Endodermal cell (in vitro differentiated cells): ENCODE data around the gene SOX5. TPM values are rescaled to one million over a fixed set of nuclear protein-coding genes. Genes with fewer than 3 reads are reported as not detected.
"Not testable (repeated sequence)": the region's sequence is repeated elsewhere in the genome, so short reads cannot be mapped to it uniquely, and the experiment has no call there.

Experiments
- DNase-seq: peaks from one replicate; pipeline ENCODE4 v3.0.0-alpha.2; 2017
- H3K27ac ChIP-seq: 2 replicates; pipeline ENCODE4 v1.5.1; 2013; ENCODE audit warnings: mild to moderate bottlenecking, low read depth, low read length, moderate library complexity
- H3K27me3 ChIP-seq: 2 replicates; pipeline ENCODE4 v1.6.1; 2013; ENCODE audit warnings: mild to moderate bottlenecking, low read length, moderate library complexity; ENCODE audit not compliant: insufficient read depth, control insufficient read depth, poor library complexity, severe bottlenecking
- H3K36me3 ChIP-seq: 2 replicates; pipeline ENCODE4 v1.7.0; 2013; ENCODE audit warnings: mild to moderate bottlenecking, low read length, moderate library complexity; ENCODE audit not compliant: control insufficient read depth, insufficient read depth
- H3K4me1 ChIP-seq: one replicate; pipeline ENCODE4 v1.7.0; 2013; ENCODE audit warnings: low read length; ENCODE audit not compliant: control insufficient read depth, insufficient read depth
- H3K4me3 ChIP-seq: 2 replicates; pipeline ENCODE4 v1.5.1; 2013; ENCODE audit warnings: mild to moderate bottlenecking, low read length, moderate library complexity
- H3K9ac ChIP-seq: 2 replicates; pipeline ENCODE4 v1.6.1; 2013; ENCODE audit warnings: mild to moderate bottlenecking, low read length, moderate library complexity; ENCODE audit not compliant: poor library complexity, severe bottlenecking; ENCODE audit errors: extremely low read depth
- H3K9me3 ChIP-seq: 2 replicates; pipeline ENCODE4 v1.6.1; 2013; ENCODE audit warnings: mild to moderate bottlenecking, low read length, moderate library complexity; ENCODE audit not compliant: control insufficient read depth
- H3K27ac Mint-ChIP-seq: 2 replicates; pipeline ENCODE4 v1.8.0; 2020; ENCODE audit warnings: mixed read lengths
- H3K27me3 Mint-ChIP-seq: 2 replicates; pipeline ENCODE4 v1.8.0; 2021; ENCODE audit warnings: mild to moderate bottlenecking, mixed read lengths; ENCODE audit not compliant: insufficient read depth
- H3K36me3 Mint-ChIP-seq: 2 replicates; pipeline ENCODE4 v1.8.0; 2020; ENCODE audit warnings: low read depth, mixed read lengths
- H3K4me1 Mint-ChIP-seq: 2 replicates; pipeline ENCODE4 v1.8.0; 2020; ENCODE audit warnings: mixed read lengths
- H3K4me3 Mint-ChIP-seq: 2 replicates; pipeline ENCODE4 v1.8.0; 2020; ENCODE audit warnings: mild to moderate bottlenecking, moderate library complexity, mixed read lengths
- H3K9me3 Mint-ChIP-seq: 2 replicates; pipeline ENCODE4 v1.8.0; 2020; ENCODE audit warnings: mild to moderate bottlenecking, mixed read lengths
- WGBS, 2 experiments: methylation state at CpG; one replicate each; pipeline versions ENCODE4 v1.1.5 to v1.1.7; 2013; ENCODE audit warnings: missing lambda C conversion rate in 2 of 2, mixed read lengths in 1 of 2; ENCODE audit not compliant: insufficient coverage in 1 of 2, insufficient read length in 1 of 2; 5-methylcytosine and 5-hydroxymethylcytosine counted together
- total RNA-seq, 2 donors: library from RNA; stranded (reverse); fragmentation: NEBNext Ultra II Directional in 1 of 2; extraction: Animal tissue kit (Norgen Biotek cat#: 25700) in 1 of 2; gene quantifications; 2 replicates in 1 of 2; 3 replicates in 1 of 2; pipeline ENCODE4 v1.2.1, GENCODE V29; 2021
- TF ChIP-seq, protein P1 (sequence below): fragments of 200-600 bp; sonication (generic); conservative IDR thresholded peaks from 2 replicates; pipeline ENCODE4 v1.5.0; 2021; ENCODE audit warnings: antibody characterized with exemption, mild to moderate bottlenecking

The SOX5 gene
- total RNA-seq, 2 donors from 2014 or later = 6.8 to 30.7 TPM

DNA sequence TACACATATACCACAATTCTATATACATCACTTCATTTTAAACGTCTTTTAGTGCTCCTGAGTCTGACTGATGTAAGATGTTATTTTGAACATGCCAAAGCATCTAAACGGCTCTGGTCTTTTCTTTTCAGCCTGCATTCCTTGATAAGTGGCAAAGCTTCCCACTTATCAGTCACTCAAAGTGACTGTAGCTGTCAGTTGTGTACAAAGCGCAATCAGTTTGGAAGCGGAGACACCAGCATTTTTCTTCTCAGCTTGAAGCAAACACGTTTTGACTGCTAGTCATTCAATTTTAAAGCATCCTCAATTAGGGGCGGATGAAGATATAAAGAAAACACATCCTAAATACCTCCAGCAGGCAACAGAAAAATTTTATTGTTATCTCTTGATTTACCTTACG lies 226.8 kb downstream of the SOX5 start:
- peaks cover 29% of the 10 kb centered on the region for H3K4me1 Mint-ChIP-seq
- H3K27me3 ChIP-seq = no peaks in the 10 kb centered on the region
- no peaks in the 10 kb centered on the region for H3K36me3 ChIP-seq
- H3K9me3 ChIP-seq = no peaks in the 10 kb centered on the region
- peaks cover 11% of the 10 kb centered on the region for H3K36me3 Mint-ChIP-seq
- no peaks in the 10 kb centered on the region for H3K9me3 Mint-ChIP-seq
- H3K9ac ChIP-seq = no peak overlapping the region
- 37 to 70% methylated on average over 6 to 7 of the region's 7 CpGs for WGBS, 2 experiments
- no peaks in the 10 kb centered on the region for H3K4me1 ChIP-seq
- no peak for DNase-seq
- H3K27ac ChIP-seq = no peak overlapping the region
- H3K4me3 Mint-ChIP-seq = no peak overlapping the region
- H3K4me3 ChIP-seq = no peak overlapping the region
- H3K27ac Mint-ChIP-seq = no peak overlapping the region
- no peaks in the 10 kb centered on the region for H3K27me3 Mint-ChIP-seq
- TF ChIP-seq, protein P1, sequence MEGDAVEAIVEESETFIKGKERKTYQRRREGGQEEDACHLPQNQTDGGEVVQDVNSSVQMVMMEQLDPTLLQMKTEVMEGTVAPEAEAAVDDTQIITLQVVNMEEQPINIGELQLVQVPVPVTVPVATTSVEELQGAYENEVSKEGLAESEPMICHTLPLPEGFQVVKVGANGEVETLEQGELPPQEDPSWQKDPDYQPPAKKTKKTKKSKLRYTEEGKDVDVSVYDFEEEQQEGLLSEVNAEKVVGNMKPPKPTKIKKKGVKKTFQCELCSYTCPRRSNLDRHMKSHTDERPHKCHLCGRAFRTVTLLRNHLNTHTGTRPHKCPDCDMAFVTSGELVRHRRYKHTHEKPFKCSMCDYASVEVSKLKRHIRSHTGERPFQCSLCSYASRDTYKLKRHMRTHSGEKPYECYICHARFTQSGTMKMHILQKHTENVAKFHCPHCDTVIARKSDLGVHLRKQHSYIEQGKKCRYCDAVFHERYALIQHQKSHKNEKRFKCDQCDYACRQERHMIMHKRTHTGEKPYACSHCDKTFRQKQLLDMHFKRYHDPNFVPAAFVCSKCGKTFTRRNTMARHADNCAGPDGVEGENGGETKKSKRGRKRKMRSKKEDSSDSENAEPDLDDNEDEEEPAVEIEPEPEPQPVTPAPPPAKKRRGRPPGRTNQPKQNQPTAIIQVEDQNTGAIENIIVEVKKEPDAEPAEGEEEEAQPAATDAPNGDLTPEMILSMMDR = no peak

DNA sequence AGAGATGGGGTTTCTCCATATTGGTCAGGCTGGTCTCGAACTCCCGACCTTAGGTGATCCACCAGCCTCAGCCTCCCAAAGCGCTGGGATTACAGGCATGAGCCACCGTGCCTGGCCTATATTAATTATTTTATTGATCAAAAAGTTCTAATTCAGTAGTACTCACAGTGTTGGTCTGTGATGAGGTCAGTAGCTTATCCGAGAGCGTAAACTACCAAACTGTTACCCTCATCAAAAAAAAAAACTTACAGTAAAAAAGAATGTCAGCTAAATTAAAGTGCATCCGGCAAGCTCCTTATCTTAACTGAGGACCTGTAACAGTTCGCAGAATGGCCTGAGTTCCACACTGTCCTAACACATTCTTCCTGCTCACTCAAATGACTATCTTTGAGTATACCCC lies 228.2 kb downstream of the SOX5 start:
- H3K36me3 ChIP-seq = no peaks in the 10 kb centered on the region
- no peak overlapping the region for H3K9ac ChIP-seq
- H3K4me1 ChIP-seq = no peaks in the 10 kb centered on the region
- Mint-ChIP-seq H3K4me1 (peaks cover 25% of the 10 kb centered on the region), H3K27me3 (no peaks in the 10 kb centered on the region), H3K27ac (no peak overlapping the region), H3K9me3 (no peaks in the 10 kb centered on the region), H3K4me3 (no peak overlapping the region), H3K36me3 (peaks cover 11% of the 10 kb centered on the region)
- WGBS, 2 experiments = 94% methylated on average over 2 to 8 of the region's 8 CpGs
- no peak overlapping the region for H3K27ac ChIP-seq
- H3K4me3 ChIP-seq = no peak overlapping the region
- H3K9me3 ChIP-seq = no peaks in the 10 kb centered on the region
- H3K27me3 ChIP-seq = no peaks in the 10 kb centered on the region
- TF ChIP-seq, protein P1 = no peak
- no peak for DNase-seq

DNA sequence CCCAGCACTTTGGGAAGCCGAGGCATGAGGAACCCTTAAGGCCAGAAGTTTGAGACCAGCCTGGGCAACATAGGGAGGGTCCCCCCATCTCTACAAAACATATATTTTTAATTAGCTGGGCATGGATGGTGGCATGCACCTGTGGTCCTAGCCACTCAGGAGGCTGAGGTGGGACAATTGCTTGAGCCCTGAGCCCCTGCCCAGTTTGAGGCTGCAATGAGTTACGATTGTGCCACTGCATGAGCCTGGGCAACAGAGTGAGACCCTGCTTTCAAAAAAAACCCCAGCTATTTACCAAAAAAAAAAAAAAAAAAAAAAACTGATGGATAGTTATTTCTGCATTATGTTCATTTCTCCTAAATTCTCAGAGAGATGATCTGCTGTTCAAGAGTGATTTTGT lies 230.0 kb downstream of the SOX5 start:
- WGBS, 2 experiments = 94% methylated on average over 2 of the region's 2 CpGs; no CpG with 5 or more reads in 1 of the 2 experiments

DNA sequence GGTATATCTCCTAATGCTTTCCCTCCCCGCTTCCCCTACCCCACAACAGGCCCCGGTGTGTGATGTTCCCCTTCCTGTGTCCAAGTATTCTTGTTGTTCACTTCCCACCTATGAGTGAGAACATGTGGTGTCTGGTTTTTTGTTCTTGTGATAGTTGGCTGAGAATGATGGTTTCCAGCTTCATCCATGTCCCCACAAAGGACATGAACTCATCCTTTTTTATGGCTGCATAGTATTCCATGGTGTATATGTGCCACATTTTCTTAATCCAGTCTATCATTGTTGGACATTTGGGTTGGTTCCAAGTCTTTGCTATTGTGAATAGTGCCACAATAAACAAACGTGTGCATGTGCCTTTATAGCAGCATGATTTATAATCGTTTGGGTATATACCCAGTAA lies 239.1 kb downstream of the SOX5 start:
- 100% methylated on average over 2 of the region's 4 CpGs; no CpG with 5 or more reads in 1 of the 2 experiments for WGBS, 2 experiments
- not testable (repeated sequence) for H3K4me3 Mint-ChIP-seq, H3K27me3 ChIP-seq, H3K36me3 ChIP-seq, H3K9me3 Mint-ChIP-seq, H3K4me3 ChIP-seq, H3K9me3 ChIP-seq, H3K27ac ChIP-seq, H3K4me1 Mint-ChIP-seq, H3K9ac ChIP-seq, H3K36me3 Mint-ChIP-seq, H3K4me1 ChIP-seq, H3K27me3 Mint-ChIP-seq, H3K27ac Mint-ChIP-seq, DNase-seq

More for the DNA sequence above, 230.0 kb downstream of the SOX5 start:
- Histone ChIP-seq H3K27me3 (no peaks in the 10 kb centered on the region), H3K4me1 (no peaks in the 10 kb centered on the region), H3K27ac (no peak overlapping the region), H3K9me3 (no peaks in the 10 kb centered on the region), H3K36me3 (no peaks in the 10 kb centered on the region), H3K9ac (no peak overlapping the region), H3K4me3 (no peak overlapping the region)
- peaks cover 34% of the 10 kb centered on the region for H3K4me1 Mint-ChIP-seq
- H3K36me3 Mint-ChIP-seq = no peaks in the 10 kb centered on the region
- TF ChIP-seq, protein P1 = no peak
- no peak overlapping the region for H3K27ac Mint-ChIP-seq
- H3K9me3 Mint-ChIP-seq = no peaks in the 10 kb centered on the region
- no peaks in the 10 kb centered on the region for H3K27me3 Mint-ChIP-seq
- no peak overlapping the region for H3K4me3 Mint-ChIP-seq
- no peak for DNase-seq
